GM19455 (cell line): ENCODE results near the gene FLT3LG.
"Not testable (repeated sequence)": the region's sequence is repeated elsewhere in the genome, so short reads cannot be mapped to it uniquely, and the experiment has no call there.

Experiments used
- ATAC-seq: cut with Tn5 transposase; IDR thresholded peaks from one replicate; pipeline ENCODE4 v1.9.1; 2021; ENCODE audit not compliant: unreplicated experiment

The FLT3LG gene

GRCh38 chr19:49461130-49461529 is 12.9 kb upstream of the FLT3LG start:
- ATAC-seq, result not testable (repeated sequence)

DNA sequence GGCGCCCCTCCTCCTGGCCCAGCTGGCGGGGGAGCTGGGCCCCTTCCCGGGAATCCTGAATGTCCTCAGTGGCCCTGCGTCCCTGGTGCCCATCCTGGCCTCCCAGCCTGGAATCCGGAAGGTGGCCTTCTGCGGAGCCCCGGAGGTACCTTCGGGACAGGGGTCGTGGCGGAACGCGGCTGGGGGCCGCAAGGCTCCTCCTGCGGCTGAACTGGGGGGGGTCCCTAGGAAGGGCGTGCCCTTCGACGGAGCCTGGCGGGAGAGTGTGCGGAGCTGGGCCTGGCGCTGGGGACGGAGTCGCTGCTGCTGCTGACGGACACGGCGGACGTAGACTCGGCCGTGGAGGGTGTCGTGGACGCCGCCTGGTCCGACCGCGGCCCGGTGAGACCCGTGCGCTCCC is 12.4 kb upstream of the FLT3LG start:
- ATAC-seq, result no peak

DNA sequence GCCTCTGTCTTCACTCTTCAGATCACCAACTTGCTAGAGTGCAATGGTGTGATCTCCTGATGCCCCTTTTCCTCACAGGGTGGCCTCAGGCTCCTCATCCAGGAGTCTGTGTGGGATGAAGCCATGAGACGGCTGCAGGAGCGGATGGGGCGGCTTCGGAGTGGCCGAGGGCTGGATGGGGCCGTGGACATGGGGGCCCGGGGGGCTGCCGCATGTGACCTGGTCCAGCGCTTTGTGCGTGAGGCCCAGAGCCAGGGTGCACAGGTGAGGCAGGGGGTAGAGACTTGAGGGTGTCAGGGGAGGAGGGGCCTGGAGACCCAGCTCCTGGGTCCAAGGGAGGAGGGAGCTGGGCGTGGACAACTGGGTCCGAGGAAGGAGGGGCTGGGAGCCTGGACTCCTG is 11.5 kb upstream of the FLT3LG start:
- ATAC-seq, result no peak

DNA sequence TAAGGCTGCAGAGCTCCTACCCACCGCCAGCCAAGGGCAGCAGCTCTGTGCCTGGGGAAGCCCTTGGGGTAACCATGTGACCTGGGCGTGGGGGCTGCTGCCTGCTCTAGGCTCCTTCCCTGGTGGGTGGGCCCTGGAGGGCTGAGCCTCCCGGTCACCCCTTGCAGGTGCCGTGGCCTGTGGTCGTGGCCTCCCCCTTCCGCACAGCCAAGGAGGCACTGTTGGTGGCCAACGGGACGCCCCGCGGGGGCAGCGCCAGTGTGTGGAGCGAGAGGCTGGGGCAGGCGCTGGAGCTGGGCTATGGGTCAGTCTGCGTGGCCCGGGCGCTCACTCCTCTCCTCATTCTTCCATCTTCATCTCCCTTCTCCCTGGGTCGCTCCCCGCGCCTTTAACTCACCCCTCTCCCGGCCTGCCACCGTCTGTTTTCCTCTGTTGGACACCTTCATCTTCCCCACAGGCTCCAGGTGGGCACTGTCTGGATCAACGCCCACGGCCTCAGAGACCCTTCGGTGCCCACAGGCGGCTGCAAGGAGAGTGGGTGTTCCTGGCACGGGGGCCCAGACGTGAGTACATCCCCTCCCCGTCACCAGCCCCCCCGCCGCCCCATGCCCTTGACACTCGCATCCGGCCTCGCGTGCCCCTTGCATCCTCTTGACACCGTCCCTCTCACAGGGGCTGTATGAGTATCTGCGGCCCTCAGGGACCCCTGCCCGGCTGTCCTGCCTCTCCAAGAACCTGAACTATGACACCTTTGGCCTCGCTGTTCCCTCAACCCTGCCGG is 9.9 kb upstream of the FLT3LG start:
- no peak for ATAC-seq

DNA sequence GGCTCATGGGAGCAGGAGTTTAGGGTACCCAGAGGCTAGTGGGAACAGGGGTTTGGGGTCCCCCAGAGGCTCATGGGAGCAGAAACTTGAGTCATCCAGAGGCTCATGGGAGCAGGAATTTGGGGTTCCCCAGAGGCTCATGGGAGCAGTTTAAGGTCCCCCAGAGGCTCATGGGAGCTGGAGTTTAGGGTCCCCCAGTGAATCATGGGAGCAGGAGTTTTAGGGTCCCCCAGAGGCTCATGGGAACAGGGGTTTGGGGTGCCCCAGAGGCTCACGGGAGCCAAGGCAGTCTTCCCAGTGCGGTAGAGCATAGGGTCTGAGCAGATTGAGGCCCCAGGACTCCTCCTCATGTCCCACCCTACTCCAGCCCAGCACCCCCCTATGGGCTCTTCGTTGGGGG is 8.6 kb upstream of the FLT3LG start:
- ATAC-seq, result no peak

DNA sequence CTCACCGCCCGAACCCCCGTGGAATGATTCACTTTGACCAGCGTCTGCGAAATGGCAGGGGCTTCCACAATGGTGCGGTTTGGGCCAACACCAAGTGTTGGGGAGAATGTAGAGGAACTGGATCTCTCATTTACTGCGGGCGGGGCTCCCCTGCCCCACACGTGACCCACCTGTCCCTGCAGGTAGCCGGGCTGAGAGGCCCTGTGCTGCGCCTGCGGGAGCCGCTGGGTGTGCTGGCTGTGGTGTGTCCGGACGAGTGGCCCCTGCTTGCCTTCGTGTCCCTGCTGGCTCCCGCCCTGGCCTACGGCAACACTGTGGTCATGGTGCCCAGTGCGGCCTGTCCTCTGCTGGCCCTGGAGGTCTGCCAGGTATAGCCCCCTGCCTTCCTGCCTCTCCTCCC is 5.8 kb upstream of the FLT3LG start:
- no peak for ATAC-seq

DNA sequence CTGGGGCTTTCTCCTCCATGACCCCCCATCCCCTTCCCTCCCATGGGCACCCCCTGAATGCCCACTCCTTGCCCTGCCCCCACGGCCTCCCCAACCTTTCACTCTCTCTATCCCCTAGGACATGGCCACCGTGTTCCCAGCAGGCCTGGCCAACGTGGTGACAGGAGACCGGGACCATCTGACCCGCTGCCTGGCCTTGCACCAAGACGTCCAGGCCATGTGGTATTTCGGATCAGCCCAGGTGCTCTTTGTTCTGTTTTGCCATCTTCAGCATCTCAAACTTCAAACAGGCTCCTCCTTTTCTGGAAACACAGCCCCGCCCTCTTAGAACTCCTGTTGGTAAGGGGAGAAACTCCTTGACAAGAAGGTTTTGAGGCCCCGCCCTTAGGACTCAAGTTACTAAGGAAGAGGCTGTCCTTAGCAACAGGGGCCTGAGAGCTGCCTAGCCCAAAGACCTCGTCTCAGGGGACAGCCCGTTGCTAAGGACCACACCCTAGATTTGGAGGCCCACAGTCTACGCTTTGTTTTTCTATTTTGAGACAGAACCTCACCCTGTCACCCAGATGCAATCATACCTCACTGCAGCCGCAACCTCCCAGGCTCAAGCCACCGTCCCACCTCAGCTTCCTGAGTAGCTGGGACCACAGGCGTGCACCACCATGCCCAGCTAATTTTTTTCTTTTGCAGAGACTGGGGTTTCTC is 5.1 kb upstream of the FLT3LG start:
- peak; percentile 60 for ATAC-seq

DNA sequence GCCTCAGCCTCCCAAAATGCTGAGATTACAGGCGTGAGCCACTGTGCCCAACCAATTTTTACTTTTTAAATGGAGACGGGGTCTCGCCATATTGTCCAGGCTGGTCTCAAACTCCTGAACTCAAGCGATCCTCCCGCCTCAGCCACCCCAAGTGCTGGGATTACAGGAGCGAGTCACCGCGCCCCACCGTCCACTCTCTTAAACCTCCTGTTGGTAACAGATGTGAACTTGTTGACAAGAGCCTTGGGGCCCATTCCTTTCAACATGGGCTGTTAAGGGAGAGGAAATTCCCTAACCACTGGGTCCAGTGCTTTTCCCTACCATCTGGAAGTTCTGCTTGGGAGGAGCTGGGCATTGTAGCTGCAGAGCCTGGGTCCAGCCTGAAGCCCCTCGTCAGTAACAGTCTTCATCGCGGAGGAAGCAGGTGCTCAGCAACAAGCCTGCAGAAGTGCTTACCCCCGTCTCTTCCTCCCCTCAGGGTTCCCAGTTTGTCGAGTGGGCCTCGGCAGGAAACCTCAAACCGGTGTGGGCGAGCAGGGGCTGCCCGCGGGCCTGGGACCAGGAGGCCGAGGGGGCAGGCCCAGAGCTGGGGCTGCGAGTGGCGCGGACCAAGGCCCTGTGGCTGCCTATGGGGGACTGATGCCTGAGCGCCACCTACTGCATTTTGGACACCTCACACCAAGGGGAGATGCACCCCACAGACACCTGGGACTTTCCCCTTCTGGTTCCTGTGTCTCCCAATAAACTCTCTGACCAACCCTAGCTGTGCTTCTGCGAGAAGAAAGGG is 4.0 kb upstream of the FLT3LG start:
- no peak for ATAC-seq

DNA sequence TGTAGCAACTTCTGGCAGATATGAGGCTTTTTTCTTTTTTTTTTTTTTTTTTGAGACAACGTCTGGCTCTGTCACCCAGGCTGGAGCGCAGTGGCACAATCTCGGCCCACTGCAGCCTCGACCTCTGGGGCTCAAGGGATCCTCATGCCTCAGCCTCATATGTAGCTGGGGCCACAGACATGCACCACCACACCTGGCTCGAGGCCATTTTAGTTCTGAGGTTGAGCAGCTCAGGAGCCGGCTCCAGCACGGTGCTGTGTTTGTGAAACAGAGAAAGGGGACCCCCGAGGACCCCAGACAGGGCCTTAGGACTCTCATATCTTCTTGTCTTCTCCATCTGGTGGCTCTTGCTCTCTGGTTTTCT is 3.4 kb upstream of the FLT3LG start:
- ATAC-seq, result no peak

GRCh38 chr19:49472936-49473335 is 1.1 kb upstream of the FLT3LG start:
- ATAC-seq, result no peak

DNA sequence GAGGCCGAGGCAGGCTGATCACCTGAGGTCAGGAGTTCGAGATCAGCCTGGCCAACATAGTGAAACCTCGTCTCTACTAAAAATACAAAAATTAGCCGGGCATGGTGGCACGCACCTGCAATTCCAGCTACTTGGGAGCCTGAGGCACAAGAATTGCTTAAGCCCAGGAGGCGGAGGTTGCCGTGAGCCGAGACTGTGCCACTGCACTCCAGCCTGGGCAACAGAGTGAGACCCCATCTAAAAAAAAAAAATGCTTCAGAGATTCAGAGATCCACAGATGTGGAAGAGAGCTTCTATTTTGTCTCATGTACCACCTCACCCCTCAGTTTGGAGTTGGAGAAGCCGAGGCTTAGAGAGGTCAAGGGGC is 531 bp upstream of the FLT3LG start:
- not testable (repeated sequence) for ATAC-seq

DNA sequence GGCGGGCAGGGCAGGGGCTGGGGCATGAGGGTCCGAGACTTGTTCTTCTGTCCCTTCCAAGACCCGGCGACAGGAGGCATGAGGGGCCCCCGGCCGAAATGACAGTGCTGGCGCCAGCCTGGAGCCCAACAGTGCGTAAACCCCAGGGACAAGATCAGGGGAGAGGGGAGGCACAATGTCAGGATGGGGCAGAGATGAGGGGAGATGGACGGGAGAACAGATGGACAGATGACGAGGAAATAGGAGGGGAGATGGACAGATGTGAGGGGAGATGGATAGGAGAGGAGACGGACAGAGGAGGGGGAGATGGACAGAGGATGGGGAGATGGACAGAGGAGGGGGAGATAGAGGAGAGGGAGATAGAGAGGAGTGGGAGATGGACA is 518 bp downstream of the FLT3LG start:
- ATAC-seq, result no peak

- no peak for ATAC-seq
Observed at GRCh38 chr19:49475191-49475917, 1.3 kb downstream of the FLT3LG start.

DNA sequence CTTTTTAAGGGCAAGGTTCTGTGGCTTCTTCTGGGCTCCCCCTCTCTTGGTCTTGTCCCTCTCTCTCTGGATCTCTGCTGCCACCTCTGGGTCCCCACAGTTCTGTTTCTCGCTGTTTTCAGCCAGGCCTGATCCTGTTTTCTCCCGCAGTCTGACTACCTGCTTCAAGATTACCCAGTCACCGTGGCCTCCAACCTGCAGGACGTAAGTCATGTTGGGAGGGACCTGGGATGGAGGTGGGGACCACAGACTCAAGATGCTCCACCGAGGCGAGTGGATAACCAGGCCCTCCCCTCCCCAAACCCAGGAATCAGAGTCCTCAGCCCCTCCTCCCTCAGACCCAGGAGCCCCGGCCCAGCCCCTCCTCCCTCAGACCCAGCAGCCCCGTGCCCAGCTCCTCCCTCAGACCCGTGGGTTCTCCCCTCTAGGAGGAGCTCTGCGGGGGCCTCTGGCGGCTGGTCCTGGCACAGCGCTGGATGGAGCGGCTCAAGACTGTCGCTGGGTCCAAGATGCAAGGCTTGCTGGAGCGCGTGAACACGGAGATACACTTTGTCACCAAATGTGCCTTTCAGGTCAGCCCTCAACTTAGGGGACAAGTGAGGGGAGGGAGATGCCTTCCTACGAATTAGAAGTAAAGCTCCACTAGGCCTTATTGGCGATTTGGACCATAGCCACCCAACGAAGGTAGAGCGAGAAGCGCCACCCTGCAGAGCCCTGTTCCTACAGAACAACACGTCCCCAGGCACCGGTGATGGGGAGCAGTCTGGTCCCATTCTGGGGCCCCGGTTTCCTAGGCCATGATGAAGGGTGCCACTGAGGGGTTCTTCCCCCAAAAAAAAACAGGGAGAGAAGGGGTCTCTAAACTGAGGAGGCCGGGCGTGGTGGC is 2.2 kb downstream of the FLT3LG start:
- no peak for ATAC-seq

DNA sequence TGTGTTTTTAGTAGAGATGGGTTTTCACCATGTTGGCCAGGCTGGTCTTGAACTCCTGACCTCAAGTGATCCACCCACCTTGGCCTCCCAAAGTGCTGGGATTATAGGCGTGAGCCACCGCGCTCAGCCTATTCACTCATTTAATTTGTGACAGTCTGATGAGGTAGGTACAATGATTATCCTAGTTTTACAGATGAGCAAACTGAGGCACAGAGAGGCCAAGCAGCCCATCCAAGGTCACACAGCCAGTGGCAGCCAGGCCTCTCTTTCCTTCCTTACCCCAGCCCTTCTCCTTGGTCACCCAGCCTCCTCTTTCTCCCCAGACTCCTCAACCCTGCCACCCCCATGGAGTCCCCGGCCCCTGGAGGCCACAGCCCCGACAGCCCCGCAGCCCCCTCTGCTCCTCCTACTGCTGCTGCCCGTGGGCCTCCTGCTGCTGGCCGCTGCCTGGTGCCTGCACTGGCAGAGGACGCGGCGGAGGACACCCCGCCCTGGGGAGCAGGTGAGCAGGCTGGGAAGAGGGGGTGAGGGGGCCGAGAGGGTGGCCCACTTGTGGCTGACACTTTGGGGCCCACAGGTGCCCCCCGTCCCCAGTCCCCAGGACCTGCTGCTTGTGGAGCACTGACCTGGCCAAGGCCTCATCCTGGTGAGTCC is 6.1 kb downstream of the FLT3LG start:
- ATAC-seq, result no peak

DNA sequence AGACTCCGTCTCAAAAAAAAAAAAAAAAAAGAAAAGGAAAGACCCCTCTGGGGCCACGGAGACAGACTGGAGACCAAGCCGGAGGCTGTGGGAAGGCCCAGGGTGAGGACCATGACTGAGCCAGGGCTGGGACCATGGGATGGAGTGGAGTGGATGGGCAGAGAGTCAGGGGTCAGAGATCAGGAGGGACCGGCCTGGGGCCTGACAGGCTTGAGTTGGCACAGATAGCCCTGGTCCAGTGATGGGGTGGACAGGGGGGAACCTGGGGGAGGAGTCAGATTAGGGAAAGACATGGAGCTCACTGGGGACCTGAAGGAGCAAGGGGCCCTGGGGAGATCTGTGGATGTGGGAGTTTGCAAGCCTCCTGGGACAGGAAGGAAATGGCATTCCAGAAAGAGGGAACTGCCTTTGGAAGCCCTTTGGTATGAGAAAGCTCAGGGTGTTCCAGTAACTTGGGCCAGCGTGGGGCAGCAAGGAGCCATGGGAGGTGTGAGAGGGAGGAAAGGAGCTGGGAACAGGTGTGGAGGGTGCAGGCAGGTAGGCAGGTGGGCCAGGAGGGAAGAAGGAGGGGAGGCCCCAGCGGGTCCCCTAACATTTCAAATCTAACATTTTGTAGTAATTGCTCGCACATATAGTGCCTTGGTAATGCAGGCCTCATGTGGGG is 7.1 kb downstream of the FLT3LG start:
- ATAC-seq, result no peak

- ATAC-seq, result no peak
Observed at GRCh38 chr19:49486232-49486631, 12.2 kb downstream of the FLT3LG start.

DNA sequence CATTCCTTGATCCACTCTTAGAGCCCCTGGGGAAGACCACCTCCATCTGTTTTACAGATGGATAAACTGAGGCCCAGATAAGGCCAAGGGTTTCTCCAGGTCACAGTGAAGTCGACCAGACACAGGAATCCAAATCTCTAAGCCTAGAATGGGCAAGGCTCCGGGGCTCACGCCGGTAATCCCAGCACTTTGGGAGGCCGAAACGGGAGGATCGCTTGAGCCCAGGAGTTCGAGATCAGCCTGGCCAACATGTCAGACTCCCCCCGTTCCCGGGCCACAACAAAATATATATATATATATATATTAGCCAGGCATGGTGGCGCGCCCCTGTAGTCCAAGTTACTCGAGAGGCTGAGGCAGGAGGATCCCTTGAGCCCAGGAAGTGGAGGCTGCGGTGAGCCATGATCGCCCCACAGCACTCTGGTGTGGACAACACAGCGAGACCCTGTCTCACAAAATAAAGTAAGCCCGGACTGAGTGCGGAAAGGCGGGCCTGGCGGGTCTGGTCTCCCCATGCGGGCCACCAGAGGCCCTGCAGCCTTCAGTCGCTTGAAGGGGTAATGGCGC is 12.8 kb downstream of the FLT3LG start:
- no peak for ATAC-seq
